ENCODE data around the gene ASTN2.
"Not testable (repeated sequence)": the region's sequence is repeated elsewhere in the genome, so short reads cannot be mapped to it uniquely, and the experiment has no call there.

ASTN2 gene

GRCh38 chr9:116465576-116466270, 949.1 kb downstream of the ASTN2 start:
- no peak for DNase-seq

GRCh38 chr9:116464987-116465571, 949.8 kb downstream of the ASTN2 start:
- no peak for DNase-seq

- no peak for DNase-seq
Observed at GRCh38 chr9:116464423-116464822, 950.4 kb downstream of the ASTN2 start.

- DNase-seq, result no peak
Observed at GRCh38 chr9:116461632-116462031, 953.2 kb downstream of the ASTN2 start.

- DNase-seq, result no peak
Observed at GRCh38 chr9:116460026-116460425, 954.8 kb downstream of the ASTN2 start.

- DNase-seq, result no peak
Observed at GRCh38 chr9:116459576-116459975, 955.3 kb downstream of the ASTN2 start.

GRCh38 chr9:116456490-116457088, 958.3 kb downstream of the ASTN2 start:
- no peak for DNase-seq

GRCh38 chr9:116454539-116454938, 960.3 kb downstream of the ASTN2 start:
- DNase-seq, result not testable (repeated sequence)

GRCh38 chr9:116453785-116454184, 961.1 kb downstream of the ASTN2 start:
- DNase-seq, result no peak

- no peak for DNase-seq
Observed at GRCh38 chr9:116452634-116453033, 962.2 kb downstream of the ASTN2 start.

- no peak for DNase-seq
Observed at GRCh38 chr9:116452227-116452626, 962.6 kb downstream of the ASTN2 start.

GRCh38 chr9:116451500-116452115, 963.2 kb downstream of the ASTN2 start:
- DNase-seq, result no peak

- DNase-seq, result no peak
Observed at GRCh38 chr9:116450378-116451139, 964.3 kb downstream of the ASTN2 start.

GRCh38 chr9:116449949-116450348, 964.9 kb downstream of the ASTN2 start:
- no peak for DNase-seq

- no peak for DNase-seq
Observed at GRCh38 chr9:116448431-116448830, 966.4 kb downstream of the ASTN2 start.

- no peak for DNase-seq
Observed at GRCh38 chr9:116447934-116448333, 966.9 kb downstream of the ASTN2 start.

- no peak for DNase-seq
Observed at GRCh38 chr9:116442528-116442927, 972.3 kb downstream of the ASTN2 start.

- no peak for DNase-seq
Observed at GRCh38 chr9:116437411-116438370, 977.2 kb downstream of the ASTN2 start.

- no peak for DNase-seq
Observed at GRCh38 chr9:116436121-116436520, 978.7 kb downstream of the ASTN2 start.

- DNase-seq, result no peak
Observed at GRCh38 chr9:116435706-116436105, 979.2 kb downstream of the ASTN2 start.

GRCh38 chr9:116434314-116434713, 980.5 kb downstream of the ASTN2 start:
- no peak for DNase-seq

- no peak for DNase-seq
Observed at GRCh38 chr9:116432051-116432450, 982.8 kb downstream of the ASTN2 start.
